ENCODE measurements around the gene NFYC.

GRCh38 chr1:40768146-40768990 is 76.9 kb downstream of the NFYC start:
- TF ChIP-seq SP1 (IDR thresholded peaks at IDR 0.05; ENCODE audit: low read depth) (no peak), CTCF (IDR thresholded peaks at IDR 0.05 in 2 of 3, conservative IDR thresholded peaks at IDR 0.05 in 1 of 3; ENCODE audit: borderline replicate concordance in 1 of 3, insufficient read depth in 1 of 3, low read depth in 2 of 3, low read length in 2 of 3) (no peak), ZBTB33 (IDR thresholded peaks at IDR 0.05; ENCODE audit: extremely low read depth, insufficient replicate concordance, low read length) (no peak), CEBPB (IDR thresholded peaks at IDR 0.05; ENCODE audit: low read depth) (no peak), EZH2 (IDR thresholded peaks at IDR 0.05) (no peak), REST (IDR thresholded peaks at IDR 0.05; ENCODE audit: low read depth) (no peak), ELF1 (IDR thresholded peaks at IDR 0.05; ENCODE audit: borderline replicate concordance, low read depth) (no peak)
